ENCODE data around the gene SUGCT.

GRCh38 chr7:40182452-40182851, 47.6 kb downstream of the SUGCT start:
- TF ChIP-seq CREM (CRISPR knock-in tag; IDR thresholded peaks at IDR 0.05), result no peak
- TF ChIP-seq, protein P1, sequence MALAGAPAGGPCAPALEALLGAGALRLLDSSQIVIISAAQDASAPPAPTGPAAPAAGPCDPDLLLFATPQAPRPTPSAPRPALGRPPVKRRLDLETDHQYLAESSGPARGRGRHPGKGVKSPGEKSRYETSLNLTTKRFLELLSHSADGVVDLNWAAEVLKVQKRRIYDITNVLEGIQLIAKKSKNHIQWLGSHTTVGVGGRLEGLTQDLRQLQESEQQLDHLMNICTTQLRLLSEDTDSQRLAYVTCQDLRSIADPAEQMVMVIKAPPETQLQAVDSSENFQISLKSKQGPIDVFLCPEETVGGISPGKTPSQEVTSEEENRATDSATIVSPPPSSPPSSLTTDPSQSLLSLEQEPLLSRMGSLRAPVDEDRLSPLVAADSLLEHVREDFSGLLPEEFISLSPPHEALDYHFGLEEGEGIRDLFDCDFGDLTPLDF (CRISPR knock-in tag; IDR thresholded peaks at IDR 0.05), result no peak
- no peak for TF ChIP-seq CTCF (IDR thresholded peaks at IDR 0.05)
- TF ChIP-seq FOXJ3 (CRISPR knock-in tag; IDR thresholded peaks at IDR 0.05; ENCODE audit: borderline replicate concordance), result no peak
- no peak for TF ChIP-seq USF2 (CRISPR knock-in tag; IDR thresholded peaks at IDR 0.05)
- no peak for TF ChIP-seq CDX4 (CRISPR knock-in tag; IDR thresholded peaks at IDR 0.05; ENCODE audit: borderline replicate concordance)
- TF ChIP-seq NR1H2 (CRISPR knock-in tag; IDR thresholded peaks at IDR 0.05), result no peak
- TF ChIP-seq, protein P2, sequence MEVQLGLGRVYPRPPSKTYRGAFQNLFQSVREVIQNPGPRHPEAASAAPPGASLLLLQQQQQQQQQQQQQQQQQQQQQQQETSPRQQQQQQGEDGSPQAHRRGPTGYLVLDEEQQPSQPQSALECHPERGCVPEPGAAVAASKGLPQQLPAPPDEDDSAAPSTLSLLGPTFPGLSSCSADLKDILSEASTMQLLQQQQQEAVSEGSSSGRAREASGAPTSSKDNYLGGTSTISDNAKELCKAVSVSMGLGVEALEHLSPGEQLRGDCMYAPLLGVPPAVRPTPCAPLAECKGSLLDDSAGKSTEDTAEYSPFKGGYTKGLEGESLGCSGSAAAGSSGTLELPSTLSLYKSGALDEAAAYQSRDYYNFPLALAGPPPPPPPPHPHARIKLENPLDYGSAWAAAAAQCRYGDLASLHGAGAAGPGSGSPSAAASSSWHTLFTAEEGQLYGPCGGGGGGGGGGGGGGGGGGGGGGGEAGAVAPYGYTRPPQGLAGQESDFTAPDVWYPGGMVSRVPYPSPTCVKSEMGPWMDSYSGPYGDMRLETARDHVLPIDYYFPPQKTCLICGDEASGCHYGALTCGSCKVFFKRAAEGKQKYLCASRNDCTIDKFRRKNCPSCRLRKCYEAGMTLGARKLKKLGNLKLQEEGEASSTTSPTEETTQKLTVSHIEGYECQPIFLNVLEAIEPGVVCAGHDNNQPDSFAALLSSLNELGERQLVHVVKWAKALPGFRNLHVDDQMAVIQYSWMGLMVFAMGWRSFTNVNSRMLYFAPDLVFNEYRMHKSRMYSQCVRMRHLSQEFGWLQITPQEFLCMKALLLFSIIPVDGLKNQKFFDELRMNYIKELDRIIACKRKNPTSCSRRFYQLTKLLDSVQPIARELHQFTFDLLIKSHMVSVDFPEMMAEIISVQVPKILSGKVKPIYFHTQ (CRISPR knock-in tag; IDR thresholded peaks at IDR 0.05), result no peak
- TF ChIP-seq, protein P3, sequence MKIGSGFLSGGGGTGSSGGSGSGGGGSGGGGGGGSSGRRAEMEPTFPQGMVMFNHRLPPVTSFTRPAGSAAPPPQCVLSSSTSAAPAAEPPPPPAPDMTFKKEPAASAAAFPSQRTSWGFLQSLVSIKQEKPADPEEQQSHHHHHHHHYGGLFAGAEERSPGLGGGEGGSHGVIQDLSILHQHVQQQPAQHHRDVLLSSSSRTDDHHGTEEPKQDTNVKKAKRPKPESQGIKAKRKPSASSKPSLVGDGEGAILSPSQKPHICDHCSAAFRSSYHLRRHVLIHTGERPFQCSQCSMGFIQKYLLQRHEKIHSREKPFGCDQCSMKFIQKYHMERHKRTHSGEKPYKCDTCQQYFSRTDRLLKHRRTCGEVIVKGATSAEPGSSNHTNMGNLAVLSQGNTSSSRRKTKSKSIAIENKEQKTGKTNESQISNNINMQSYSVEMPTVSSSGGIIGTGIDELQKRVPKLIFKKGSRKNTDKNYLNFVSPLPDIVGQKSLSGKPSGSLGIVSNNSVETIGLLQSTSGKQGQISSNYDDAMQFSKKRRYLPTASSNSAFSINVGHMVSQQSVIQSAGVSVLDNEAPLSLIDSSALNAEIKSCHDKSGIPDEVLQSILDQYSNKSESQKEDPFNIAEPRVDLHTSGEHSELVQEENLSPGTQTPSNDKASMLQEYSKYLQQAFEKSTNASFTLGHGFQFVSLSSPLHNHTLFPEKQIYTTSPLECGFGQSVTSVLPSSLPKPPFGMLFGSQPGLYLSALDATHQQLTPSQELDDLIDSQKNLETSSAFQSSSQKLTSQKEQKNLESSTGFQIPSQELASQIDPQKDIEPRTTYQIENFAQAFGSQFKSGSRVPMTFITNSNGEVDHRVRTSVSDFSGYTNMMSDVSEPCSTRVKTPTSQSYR (CRISPR knock-in tag; IDR thresholded peaks at IDR 0.05), result no peak
- TF ChIP-seq, protein P4, sequence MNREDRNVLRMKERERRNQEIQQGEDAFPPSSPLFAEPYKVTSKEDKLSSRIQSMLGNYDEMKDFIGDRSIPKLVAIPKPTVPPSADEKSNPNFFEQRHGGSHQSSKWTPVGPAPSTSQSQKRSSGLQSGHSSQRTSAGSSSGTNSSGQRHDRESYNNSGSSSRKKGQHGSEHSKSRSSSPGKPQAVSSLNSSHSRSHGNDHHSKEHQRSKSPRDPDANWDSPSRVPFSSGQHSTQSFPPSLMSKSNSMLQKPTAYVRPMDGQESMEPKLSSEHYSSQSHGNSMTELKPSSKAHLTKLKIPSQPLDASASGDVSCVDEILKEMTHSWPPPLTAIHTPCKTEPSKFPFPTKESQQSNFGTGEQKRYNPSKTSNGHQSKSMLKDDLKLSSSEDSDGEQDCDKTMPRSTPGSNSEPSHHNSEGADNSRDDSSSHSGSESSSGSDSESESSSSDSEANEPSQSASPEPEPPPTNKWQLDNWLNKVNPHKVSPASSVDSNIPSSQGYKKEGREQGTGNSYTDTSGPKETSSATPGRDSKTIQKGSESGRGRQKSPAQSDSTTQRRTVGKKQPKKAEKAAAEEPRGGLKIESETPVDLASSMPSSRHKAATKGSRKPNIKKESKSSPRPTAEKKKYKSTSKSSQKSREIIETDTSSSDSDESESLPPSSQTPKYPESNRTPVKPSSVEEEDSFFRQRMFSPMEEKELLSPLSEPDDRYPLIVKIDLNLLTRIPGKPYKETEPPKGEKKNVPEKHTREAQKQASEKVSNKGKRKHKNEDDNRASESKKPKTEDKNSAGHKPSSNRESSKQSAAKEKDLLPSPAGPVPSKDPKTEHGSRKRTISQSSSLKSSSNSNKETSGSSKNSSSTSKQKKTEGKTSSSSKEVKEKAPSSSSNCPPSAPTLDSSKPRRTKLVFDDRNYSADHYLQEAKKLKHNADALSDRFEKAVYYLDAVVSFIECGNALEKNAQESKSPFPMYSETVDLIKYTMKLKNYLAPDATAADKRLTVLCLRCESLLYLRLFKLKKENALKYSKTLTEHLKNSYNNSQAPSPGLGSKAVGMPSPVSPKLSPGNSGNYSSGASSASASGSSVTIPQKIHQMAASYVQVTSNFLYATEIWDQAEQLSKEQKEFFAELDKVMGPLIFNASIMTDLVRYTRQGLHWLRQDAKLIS (CRISPR knock-in tag; IDR thresholded peaks at IDR 0.05; ENCODE audit: borderline replicate concordance), result no peak
- TF ChIP-seq NR3C1 (CRISPR knock-in tag; conservative IDR thresholded peaks at IDR 0.05; ENCODE audit: low read depth), result no peak
- TF ChIP-seq NFE2L1 (CRISPR knock-in tag; IDR thresholded peaks at IDR 0.05), result no peak
